Omental fat pad (tissue), 4 donors: ENCODE measurements around the gene COL17A1. TPM values are rescaled to one million over a fixed set of nuclear protein-coding genes. Genes with fewer than 3 reads are reported as not detected.

Experiments
- ATAC-seq: fragments of 150-250 bp; one replicate; pipeline ENCODE4 v1.9.1; 2016; ENCODE audit warnings: mild to moderate bottlenecking, moderate library complexity; ENCODE audit not compliant: low FRiP score
- DNase-seq: peaks from one replicate; pipeline ENCODE4 v3.0.0-alpha.2; 2019; ENCODE audit warnings: low spot score
- total RNA-seq, 4 donors: library from RNA; depleted of rRNA; stranded (reverse); fragments of >200 nt; gene quantifications; one replicate each; pipeline ENCODE4 v1.1.0, GENCODE V29; 2016
- TF ChIP-seq, protein P1 (sequence below), 3 donors: fragments of 450-650 bp; IDR thresholded peaks; one replicate each; pipeline ENCODE4 v1.5.1; 2016 to 2017; ENCODE audit warnings: antibody characterized with exemption in 3 of 3, mild to moderate bottlenecking in 3 of 3, moderate library complexity in 2 of 3

COL17A1 gene
- total RNA-seq, 4 donors from 2014 or later, result 0.13 to 2.2 (median 1.2) TPM

DNA sequence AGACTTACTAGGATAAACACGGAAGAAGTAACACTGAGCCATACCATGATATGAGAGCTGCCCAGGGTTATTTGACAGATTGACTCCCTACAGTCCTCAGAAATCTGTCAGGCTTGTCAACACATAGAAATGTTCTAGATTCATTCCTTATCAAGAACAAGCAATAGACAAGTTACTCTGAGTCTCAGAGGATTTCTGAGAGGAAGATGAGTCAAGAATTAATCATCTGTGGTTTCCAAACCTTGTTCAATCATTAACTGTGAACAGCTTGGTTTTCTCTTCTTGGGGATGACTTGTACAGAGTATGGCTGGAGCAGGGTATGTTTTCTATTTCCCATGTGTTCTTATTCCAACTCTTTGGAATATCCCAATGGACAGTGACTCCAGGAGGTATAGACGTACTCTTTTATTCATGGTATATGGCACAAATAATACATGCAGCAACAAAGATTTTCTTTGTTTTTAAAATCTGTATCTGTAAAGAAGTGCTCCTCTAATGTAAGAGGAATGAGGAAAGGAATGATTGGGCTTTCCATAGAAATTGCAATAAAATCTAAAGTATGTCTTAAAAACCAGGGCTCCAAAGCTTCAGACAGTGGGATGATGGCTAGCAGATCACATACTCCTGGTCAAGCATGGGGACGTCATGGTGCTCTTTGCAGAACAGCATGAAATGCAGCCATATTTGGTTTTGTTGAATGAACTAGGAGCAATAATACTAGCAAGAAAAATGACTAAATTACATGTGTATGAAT lies 24.4 kb upstream of the COL17A1 start:
- DNase-seq, result no peak
- TF ChIP-seq, protein P1, sequence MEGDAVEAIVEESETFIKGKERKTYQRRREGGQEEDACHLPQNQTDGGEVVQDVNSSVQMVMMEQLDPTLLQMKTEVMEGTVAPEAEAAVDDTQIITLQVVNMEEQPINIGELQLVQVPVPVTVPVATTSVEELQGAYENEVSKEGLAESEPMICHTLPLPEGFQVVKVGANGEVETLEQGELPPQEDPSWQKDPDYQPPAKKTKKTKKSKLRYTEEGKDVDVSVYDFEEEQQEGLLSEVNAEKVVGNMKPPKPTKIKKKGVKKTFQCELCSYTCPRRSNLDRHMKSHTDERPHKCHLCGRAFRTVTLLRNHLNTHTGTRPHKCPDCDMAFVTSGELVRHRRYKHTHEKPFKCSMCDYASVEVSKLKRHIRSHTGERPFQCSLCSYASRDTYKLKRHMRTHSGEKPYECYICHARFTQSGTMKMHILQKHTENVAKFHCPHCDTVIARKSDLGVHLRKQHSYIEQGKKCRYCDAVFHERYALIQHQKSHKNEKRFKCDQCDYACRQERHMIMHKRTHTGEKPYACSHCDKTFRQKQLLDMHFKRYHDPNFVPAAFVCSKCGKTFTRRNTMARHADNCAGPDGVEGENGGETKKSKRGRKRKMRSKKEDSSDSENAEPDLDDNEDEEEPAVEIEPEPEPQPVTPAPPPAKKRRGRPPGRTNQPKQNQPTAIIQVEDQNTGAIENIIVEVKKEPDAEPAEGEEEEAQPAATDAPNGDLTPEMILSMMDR (IDR thresholded peaks at IDR 0.05), result no peak

DNA sequence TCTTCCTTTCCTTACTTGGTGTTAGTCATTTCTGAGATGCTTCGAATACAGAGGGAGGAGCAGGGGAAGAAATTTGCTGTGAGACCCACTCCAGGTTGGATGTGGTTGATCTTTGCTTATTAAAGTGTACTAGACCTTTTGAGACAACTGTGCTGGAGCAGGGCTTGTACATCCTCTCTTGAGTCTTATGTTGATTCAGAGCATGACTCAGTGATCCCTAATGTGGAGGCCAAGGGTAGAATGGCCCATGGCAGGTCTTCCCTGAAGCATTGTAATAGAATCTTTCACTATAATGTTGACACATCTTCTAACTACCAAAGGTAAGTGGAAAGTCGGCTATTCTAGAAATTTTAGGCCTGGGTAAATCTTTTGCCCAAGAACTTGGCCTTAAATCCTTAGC lies 19.2 kb upstream of the COL17A1 start:
- DNase-seq (no peak), ATAC-seq (no peak)
- TF ChIP-seq, protein P1 (IDR thresholded peaks at IDR 0.05), result no peak

More for the DNA sequence above, 24.4 kb upstream of the COL17A1 start:
- peak; percentile 68 for ATAC-seq

DNA sequence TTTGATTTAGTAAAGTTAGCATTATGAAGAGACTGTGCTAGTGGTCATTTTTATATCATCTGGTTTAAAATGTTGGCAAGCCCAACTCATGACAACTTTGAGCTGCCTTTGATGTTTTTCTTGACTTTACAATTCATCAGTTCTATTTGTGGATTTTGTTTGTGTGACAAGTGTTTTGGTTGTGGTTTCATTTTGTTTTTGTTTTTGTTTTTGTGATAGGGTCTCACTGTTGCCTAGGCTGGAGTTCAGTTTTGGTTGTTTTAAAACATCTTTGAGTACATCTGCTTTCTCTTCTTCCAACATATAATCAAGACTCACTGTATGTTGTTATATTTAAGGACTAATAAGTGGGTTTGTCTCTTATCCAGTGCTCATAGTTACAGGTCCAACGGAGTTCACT lies 18.7 kb upstream of the COL17A1 start:
- TF ChIP-seq, protein P1 (IDR thresholded peaks at IDR 0.05), result no peak
- ATAC-seq, result no peak
- no peak for DNase-seq

DNA sequence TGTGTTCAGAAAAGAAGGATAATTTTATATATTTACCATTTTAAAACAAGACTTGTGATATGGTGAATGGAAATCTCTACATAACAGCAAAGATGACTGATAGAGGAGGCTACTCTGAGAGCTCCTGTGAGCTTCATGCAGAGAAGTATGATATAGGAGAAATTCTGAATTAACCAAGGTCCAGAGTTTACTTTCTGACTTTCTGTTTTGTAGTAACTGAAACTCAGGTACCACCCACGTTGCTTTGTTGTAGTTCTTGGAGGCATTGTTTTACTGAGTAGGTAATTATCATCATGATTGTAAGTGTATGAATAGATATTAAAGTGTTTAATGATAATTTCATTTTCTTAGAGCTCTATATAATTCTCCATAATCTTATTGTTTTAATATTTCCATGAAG lies 18.3 kb upstream of the COL17A1 start:
- TF ChIP-seq, protein P1 (IDR thresholded peaks at IDR 0.05), result no peak
- ATAC-seq (no peak), DNase-seq (no peak)

DNA sequence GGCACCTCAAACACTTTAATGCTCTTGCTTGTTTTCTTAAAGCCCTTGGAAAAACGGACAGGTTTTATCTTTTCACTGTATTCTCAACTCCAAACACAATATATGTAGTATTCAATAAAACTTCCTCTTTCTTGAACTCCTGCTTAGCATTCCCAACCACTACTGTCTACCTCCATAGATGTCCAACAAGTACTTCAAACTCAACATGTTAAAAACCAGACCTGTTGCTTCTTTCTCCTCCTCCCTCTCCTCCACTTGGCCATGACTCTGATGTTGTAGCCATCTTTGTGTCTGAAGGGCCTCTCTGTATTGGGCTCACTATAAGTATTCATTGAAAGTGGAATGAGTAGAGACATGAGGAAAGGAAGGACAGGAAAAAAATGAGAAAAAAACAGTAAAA lies 16.2 kb upstream of the COL17A1 start:
- no peak for ATAC-seq
- TF ChIP-seq, protein P1 (IDR thresholded peaks at IDR 0.05), result no peak
- no peak for DNase-seq

DNA sequence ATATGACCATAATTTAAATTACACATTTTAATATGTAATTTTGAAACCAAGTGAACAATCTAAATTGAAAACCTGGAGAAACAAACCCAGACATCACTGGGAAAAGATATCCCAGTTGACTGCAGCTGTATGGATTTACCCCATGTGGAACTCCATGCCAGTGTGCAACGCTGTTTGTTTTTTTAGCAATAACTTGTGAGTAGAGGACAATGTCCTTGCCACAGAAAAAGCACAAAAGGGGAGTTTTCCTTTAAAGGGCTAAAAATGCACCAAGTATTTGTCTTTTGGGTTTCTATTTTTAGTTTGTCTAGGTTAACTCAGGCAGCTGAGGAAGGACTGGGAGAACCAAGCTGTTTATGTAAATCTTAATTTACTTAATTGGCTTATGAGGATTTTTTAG lies 15.1 kb upstream of the COL17A1 start:
- TF ChIP-seq, protein P1 (IDR thresholded peaks at IDR 0.05), result no peak
- no peak for ATAC-seq

DNA sequence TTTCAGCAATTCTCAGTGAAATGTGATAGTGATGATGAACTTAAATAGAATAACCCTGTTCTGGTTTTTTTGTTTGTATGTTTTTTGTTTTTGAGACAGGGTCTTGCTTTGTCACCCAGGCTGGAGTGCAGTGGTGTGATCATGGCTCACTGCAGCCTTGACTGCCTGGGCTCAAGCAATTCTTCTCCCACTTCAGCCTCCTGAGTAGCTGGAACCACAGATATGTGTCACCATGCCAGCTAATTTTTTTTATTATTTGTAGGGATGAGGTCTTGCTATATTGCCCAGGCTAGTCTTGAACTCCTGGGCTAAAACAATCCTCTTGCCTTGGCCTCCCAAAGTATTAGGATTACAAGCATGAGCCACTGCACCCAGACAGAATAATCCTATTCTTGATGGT lies 14.3 kb upstream of the COL17A1 start:
- TF ChIP-seq, protein P1 (IDR thresholded peaks at IDR 0.05), result no peak
- no peak for ATAC-seq
- DNase-seq, result no peak

More for the DNA sequence above, 15.1 kb upstream of the COL17A1 start:
- DNase-seq, result no peak
